GM12891 (cell line): ENCODE data around the gene NDOR1.

Experiments used
- DNase-seq: peaks from one replicate; pipeline ENCODE4 v3.0.0; 2011; ENCODE audit warnings: low spot score; ENCODE audit not compliant: insufficient read length
- FAIRE-seq: peaks from 2 replicates; lab custom pipeline; 2011; peaks lifted over from hg19 to GRCh38; lab: Jason Lieb, UNC
- PAX5 ChIP-seq: IDR thresholded peaks from 2 replicates; pipeline ENCODE4 v1.6.1; 2011; ENCODE audit warnings: low read length, moderate library complexity, mild to moderate bottlenecking; ENCODE audit not compliant: insufficient read depth, severe bottlenecking
- POLR2A ChIP-seq: IDR thresholded peaks from 2 replicates; pipeline ENCODE4 v1.6.1; 2011; ENCODE audit warnings: low read depth, low read length, control low read depth
- POLR2AphosphoS5 ChIP-seq: IDR thresholded peaks from 2 replicates; pipeline ENCODE4 v1.6.1; 2011; ENCODE audit warnings: low read depth, low read length, control low read depth
- POU2F2 ChIP-seq: IDR thresholded peaks from 2 replicates; pipeline ENCODE4 v1.6.1; 2011; ENCODE audit warnings: low read depth, mild to moderate bottlenecking, control low read depth, low read length, moderate library complexity
- SPI1 ChIP-seq: IDR thresholded peaks from 2 replicates; pipeline ENCODE4 v1.6.1; 2011; ENCODE audit warnings: low read depth, low read length, control low read depth
- TAF1 ChIP-seq: IDR thresholded peaks from 2 replicates; pipeline ENCODE4 v1.6.1; 2011; ENCODE audit warnings: low read depth, low read length, control low read depth

Gene NDOR1

DNA sequence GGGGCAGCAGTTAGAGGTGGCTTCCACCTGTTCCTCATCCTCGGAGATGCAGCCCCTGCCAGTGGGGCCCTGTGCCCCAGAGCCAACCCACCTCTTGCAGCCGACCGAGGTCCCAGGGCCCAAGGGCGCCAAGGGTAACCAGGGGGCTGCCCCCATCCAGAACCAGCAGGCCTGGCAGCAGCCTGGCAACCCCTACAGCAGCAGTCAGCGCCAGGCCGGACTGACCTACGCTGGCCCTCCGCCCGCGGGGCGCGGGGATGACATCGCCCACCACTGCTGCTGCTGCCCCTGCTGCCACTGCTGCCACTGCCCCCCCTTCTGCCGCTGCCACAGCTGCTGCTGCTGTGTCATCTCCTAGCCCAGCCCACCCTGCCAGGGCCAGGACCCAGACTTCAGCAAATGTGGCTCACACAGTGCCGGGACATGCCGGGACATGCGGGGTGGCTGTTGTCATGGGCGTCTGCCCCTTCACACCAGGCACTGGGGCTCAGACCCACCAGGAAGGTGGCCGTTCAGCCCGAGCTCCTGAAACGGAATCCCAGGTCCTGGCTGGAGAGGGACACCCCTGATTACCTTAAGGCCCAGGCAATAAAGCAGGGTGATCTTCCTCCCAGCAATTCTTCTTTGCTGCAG, 20.3 kb downstream of the NDOR1 start:
- TF ChIP-seq PAX5 (no peak), POU2F2 (no peak), TAF1 (no peak)
- no peak for FAIRE-seq
- DNase-seq = no peak

DNA sequence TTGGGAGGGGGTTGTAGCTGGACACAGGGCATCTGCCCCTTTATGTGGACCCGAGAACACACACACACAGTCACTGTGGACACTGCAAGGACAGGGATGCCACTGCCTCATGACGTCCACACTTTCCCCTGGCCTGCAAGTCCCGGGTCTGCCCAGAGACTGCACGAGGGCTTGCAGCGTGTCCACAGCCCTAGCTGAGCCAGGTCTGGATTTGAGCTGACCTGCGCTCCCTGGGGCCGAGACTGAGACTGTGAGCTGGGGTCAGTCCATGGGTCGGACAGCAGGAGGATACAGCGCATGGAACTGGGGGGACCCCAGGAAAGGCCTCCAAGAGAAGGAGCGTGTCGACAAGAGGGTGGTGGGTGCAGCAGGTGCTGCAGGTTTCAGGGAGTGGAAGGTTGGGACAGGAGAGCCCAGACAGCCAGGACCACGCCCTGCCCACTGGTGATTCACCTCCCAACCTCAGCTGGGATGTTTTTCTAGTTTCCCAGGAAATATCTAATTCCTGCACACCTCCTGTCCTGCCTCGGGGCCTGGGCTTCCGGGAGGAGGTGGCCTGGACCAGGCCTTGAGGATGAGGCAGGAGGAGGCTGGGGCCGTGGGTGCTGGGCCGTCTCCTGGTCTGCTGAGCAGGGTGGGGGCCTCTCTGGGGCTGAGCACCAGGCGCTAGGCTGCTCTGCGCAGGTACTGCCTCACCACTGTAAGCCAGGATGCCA, 21.0 kb downstream of the NDOR1 start:
- no peak for TF ChIP-seq TAF1
- no peak for TF ChIP-seq PAX5
- no peak for TF ChIP-seq POLR2AphosphoS5
- TF ChIP-seq POLR2A = no peak
- TF ChIP-seq SPI1 = no peak
- no peak for TF ChIP-seq POU2F2
- no peak for DNase-seq
- FAIRE-seq = peak; percentile 35

DNA sequence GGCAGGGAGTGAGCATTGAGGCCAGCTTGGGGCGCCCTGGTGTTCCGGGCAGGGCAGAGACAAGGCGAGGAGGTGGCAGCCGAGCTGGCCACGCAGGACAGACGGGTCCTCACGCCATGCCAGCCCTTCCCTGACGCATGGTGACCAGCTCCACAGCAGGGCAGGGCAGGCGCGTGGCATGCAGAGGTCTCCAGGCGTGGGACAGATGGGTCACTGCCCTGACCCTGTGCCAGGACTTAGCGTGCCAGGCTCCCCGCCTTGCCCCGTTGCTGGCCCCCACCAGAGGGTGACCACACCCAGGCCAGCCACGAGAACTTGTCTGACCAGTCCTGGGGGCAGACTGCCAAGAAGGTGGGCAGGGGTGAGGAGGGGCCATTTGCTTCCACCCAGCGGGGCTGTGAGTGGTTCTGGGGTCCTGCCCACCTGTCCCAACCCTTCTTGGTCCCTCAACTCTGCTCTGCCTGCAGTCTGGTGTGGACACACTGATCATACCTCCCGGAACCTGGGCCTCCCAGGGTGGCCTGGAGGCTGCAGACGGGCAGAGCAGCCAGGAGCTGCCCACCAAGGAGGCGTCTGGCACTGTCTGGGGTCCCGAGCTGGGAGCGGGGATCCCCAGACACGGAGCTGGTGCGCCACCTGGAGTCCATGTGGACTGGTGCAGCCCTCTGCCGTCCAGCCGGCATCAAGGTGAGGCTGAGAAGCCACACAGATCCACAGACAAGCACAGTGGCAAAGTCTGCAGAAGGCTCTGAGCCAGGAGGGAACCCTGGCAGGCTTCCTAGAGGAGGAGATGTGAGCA, 21.8 kb downstream of the NDOR1 start, which contains the start of gene RNF224:
RNF224 (plus strand) TSS at position 449 of the 799 bp plus-strand sequence. CDS start 834 bp downstream, outside the sequence.
- peak; percentile 88 for DNase-seq
- 0 out of 2 replicates have a peak, but pooled peaks have one; percentile 28 for TF ChIP-seq POU2F2
- no peak for TF ChIP-seq TAF1
- no peak for TF ChIP-seq POLR2A
- FAIRE-seq = peak; percentile 98

DNA sequence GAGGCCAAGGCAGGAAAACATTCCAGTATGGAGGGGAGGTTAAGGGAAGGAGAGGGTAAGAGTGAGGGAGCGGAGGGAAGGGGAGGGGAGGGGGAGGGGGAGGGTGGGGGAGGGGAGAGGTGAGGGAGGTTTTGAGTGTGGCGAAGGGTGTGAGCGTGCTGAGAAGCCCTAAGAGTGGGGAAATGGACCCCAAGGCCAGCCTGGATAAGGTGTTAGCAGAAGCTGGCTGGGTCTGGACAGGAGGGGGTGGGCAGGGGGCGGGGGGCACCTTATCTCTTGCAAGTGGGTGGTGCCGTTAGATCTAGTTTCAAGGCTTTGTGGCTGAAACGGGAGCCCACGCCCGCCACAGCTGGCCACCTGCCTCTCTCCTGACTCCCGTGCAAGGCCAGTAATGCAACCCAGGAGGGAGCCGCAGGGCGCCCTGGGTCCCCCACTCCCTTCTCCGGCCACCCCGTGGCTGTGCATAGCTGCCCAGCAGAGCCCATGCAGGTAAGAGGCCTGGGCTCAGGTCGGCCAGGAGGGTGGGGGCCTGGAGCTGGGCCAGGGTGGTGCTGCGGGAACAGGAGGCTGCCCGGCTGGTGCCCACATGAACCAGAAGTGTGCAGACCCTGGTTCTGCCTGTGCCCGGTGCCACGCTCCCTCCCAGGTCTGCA, 22.5 kb downstream of the NDOR1 start:
- TF ChIP-seq POU2F2 (no peak), POLR2AphosphoS5 (no peak), SPI1 (no peak), POLR2A (no peak), PAX5 (no peak), TAF1 (no peak)
- no peak for FAIRE-seq
- DNase-seq = no peak

DNA sequence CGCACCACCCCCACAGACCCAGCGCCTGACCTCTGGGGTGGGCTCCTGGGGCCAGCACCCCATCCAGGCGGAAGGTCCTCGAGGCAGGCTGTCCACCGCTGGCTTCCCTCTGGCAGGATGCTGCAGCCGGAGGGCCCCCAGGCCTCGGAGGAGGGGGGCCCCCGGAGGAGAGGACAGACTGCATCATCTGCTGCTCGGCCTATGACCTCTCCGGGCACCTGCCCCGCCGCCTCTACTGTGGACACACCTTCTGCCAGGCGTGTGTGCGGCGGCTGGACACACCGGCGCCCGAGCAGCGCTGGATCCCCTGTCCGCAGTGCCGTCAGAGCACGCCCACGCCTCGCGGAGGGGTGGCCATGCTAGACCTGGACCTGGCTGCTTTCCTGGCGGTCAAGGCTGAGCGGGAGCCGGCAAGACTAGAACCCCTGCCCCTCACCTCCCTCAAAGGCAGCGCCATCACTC, 23.0 kb downstream of the NDOR1 start:
- FAIRE-seq (no peak), DNase-seq (no peak)
- no peak for TF ChIP-seq SPI1
- TF ChIP-seq POLR2AphosphoS5 = no peak
- TF ChIP-seq POLR2A = no peak
- TF ChIP-seq POU2F2 = no peak
- no peak for TF ChIP-seq PAX5
- no peak for TF ChIP-seq TAF1

DNA sequence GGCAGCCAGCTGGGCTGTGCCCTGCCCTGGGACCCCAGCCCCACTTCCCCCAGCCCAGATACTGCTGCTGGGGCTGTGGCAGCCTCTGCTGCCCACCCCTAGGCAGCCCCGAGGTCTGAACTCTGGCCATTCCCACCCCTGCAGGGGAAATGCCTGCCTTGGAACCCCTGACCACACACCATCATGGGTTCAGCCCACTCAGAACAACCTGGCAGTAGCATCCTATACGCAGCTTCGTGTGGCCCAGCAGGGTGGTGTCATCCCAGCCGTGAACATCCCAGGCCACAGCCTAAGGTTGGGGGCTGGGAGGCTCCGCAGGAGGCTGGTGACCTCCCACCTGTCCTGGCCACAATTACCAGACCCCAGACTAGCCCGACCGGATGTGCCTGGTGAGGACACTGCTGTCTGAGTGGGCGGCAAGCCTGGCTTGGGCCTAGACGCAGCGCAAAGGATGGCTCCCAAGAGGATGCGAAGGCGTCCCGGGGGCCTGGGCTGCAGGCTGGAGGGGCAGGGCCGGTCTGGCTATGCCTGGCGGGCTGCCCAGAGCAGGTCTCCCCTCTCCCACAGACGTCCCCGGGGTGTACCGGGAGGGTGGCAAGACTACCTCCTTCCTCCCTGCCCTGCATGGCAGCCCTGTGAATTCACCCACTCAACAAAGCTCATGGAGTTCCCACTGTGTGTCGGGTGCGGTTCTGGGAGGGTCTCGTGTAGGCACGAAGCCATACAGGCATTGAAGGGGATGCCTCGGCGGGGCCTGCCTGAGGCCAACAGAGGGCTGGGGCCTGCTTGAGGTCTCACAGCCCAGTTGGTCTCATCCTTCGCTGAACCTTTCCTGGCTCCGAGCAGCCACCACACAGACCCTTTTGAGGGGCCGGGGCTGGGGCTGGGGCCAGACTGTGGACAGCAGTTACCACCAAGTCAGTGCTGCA, 23.7 kb downstream of the NDOR1 start:
- no peak for TF ChIP-seq PAX5
- TF ChIP-seq POLR2AphosphoS5 = no peak
- no peak for TF ChIP-seq POLR2A
- no peak for TF ChIP-seq POU2F2
- no peak for TF ChIP-seq TAF1
- DNase-seq (no peak), FAIRE-seq (no peak)

DNA sequence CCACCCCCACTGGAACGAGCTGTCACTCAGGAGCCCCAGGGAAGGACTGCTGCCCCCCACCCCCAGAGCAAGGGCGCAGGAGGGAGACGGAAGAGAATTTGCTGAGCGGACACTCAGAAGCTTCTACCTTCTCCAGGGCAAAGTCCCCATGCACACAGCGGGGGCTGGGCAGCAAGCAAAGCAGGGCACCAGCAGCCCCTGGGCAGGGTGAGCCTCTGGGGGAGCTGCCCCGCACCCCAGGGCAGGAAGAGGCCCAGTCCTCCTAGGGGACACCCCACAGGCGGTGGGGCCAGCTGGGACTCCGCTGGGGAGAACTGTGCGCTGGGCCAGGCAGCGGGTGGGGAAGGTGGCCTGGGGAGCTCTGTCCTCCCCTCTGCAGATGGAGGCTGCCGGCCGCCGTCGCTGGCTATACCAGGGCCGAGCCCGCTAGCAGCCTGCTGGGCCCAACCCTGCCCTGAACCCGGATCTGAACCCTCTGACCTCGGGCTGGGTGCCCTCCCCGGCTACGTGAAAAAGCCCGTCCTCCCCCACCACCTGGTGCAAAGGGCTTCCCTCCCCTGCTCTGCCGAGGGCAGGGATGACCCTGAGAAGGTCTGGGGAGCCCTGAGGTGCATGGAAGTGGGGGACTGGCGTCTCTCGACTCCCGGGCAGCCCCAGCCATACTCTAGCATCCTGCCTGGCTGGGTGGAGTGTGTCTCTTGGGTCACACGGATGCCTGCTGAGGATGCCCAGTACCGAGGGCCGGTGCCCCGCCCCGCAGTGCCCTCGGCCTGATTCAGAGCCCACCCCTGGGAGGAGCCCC, 24.6 kb downstream of the NDOR1 start:
- TF ChIP-seq POU2F2 = no peak
- no peak for TF ChIP-seq POLR2AphosphoS5
- TF ChIP-seq SPI1 = no peak
- TF ChIP-seq TAF1 = no peak
- TF ChIP-seq POLR2A = no peak
- no peak for TF ChIP-seq PAX5
- DNase-seq (no peak), FAIRE-seq (no peak)
